Renal cortical epithelial cell (primary cell): ENCODE measurements around the gene ST7. TPM values are rescaled to one million over a fixed set of nuclear protein-coding genes. Genes with fewer than 3 reads are reported as not detected.
"Not testable (repeated sequence)": the region's sequence is repeated elsewhere in the genome, so short reads cannot be mapped to it uniquely, and the experiment has no call there.

Experiments
- DNase-seq: peaks from one replicate; pipeline ENCODE4 v3.0.0-alpha.2; 2011; ENCODE audit warnings: low read depth
- total RNA-seq: library from RNA; depleted of rRNA; stranded (reverse); fragments of >200 nt; gene quantifications from 2 replicates; pipeline ENCODE4 v1.2.3, GENCODE V29; 2014

Gene ST7
- 18.2 and 20.7 TPM in 2 replicates for total RNA-seq

DNA sequence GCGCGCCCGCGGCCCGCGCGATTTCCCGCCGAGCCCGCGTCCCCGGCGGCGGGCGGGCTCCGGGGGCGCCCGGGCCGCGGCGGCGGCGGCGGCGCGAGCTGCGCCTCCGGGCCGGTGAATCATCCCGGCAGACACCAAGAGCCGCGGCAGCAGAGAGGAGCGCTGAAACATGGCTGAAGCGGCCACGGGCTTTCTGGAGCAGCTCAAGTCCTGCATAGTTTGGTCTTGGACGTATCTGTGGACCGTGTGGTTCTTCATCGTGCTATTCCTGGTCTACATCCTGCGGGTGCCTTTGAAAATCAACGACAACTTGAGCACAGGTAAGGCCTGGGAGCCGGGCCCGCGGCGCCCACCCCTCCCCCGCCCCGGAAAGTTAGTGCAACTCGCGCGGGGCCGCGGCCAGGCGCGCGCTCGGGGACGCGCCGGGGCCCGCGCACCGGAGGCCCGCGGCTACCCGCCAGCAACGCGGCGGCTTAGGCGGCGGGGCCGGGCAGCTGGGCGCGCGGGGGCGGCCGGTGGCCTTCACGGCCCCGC is at the start of gene ST7:
Gene ST7 (plus strand): TSS at position 130 of the 534 bp plus-strand sequence. CDS start 40 bp downstream, at position 170.
- DNase-seq: peak; percentile 50

GRCh38 chr7:116906391-116906790 is 46.9 kb upstream of the ST7 start:
- no peak for DNase-seq

DNA sequence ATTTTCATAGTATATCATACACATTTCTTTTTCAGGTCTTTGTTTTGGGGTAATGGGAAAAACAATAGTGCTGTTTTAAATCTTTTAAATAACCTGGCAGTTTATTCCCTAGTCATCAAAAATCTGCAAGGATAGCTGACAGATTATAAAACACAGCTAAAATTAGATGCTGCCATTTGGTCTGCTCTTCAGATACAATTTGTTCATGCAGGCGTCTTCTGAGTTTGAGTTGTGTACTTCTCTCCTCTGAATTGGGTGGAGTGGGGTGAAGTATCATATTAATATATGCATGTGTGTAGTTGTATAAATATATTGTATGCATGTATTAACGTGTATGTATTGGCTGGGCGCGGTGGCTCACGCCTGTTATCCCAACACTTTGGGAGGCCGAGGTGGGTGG is 42.9 kb upstream of the ST7 start:
- DNase-seq: no peak

DNA sequence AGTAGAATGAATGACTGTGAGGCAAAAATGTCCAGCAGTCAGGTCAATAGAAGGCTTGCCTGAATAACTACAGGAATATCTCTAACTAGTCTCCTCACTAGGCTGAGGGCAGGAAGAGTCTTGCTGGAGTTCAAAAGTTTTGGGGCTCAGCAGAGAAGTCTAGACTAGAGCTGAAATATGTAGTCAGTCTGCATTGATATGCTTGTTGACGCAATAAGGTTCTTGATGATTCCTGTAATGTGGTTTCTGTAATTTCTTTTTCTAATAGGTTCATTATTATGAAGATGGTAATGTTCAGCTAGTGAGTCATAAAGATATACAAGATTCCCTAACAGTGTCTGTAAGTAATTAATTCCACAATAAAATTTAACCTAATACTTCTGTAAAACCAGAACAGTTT is 41.5 kb upstream of the ST7 start:
- DNase-seq: no peak

- no peak for DNase-seq
Measured at GRCh38 chr7:116912269-116912909, 40.9 kb upstream of the ST7 start.

GRCh38 chr7:116918704-116919103 is 34.6 kb upstream of the ST7 start:
- DNase-seq: no peak

DNA sequence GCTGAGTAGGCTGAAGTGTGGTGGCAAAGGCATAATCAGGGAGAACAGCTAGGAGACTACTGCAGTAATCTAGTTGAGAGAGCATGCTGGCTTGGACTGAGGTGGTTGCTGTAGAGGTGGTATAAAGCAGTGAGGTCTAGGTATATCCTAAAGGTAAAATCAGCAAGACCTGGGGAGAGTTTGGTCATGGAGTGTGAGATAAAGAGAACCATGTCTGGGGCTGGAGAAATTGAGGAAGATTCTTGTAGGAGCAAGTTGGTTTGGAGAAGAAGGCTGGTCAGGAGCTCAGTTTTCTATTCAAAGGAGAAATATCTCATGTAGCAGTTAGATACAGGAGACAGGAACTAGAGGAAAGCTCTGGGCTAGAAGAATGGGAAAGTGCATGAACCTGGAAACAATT is 32.9 kb upstream of the ST7 start:
- DNase-seq: no peak

DNA sequence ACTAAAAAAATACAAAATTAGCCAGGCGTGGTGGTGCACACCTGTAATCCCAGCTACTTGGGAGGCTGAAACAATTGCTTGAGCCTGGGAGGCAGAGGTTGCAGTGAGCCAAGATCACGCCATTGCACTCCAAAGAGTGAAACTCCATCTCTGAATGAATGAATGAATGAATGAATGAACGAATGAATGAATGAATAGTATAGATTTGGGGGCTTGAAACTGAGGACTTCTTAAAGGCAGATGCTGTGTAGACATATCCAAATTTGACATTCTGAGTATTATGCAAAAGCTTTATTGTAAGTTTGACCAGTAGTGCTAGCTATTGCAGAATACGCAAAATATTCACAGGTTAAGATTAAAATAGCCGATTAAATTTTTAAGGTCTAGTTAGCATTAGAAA is 30.8 kb upstream of the ST7 start:
- no peak for DNase-seq

GRCh38 chr7:116924741-116925140 is 28.6 kb upstream of the ST7 start:
- DNase-seq: peak; percentile 16

DNA sequence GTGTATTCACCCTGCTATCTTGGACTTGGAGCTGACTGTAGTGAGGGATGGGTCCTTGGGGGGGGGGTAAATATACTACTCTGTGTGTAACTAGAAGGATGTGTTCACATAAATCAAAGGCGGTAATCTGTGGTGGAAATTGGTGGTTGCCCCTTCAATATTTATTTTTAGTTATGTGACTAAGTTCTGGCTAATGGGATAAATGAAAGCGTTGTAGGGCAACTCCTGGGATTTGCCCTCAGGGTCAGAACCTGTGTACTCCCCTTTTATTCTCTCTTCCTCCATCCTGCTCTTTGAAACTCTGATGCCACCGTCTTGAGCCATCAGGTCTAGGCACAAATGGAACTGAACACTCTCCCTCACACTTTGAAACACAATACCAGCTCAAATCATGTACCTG is 24.3 kb upstream of the ST7 start:
- no peak for DNase-seq

- peak; percentile 60 for DNase-seq
Measured at GRCh38 chr7:116929914-116930913, 23.1 kb upstream of the ST7 start.

DNA sequence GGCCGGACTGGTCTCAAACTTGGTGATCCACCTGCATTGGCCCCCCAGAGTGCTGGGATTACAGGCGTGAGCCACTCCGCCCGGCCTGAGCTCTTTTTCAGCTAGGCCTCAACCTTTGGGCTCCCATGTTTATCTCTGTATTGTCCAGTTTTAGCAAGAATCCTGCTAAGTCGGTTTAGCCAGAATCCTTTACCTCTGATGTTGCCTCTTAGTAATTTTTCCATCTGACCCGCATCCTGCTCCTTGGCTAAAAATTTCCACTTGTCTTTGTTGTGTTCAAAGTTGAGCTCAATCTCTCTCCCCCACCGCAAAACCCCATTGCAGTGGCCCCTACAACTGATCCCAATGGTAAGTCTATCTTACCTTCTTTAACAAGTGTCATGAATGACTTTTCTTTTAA is 20.7 kb upstream of the ST7 start:
- DNase-seq: no peak

GRCh38 chr7:116933465-116933864 is 19.8 kb upstream of the ST7 start:
- DNase-seq: no peak

GRCh38 chr7:116934580-116934979 is 18.7 kb upstream of the ST7 start:
- DNase-seq: no peak

GRCh38 chr7:116936844-116937243 is 16.5 kb upstream of the ST7 start:
- not testable (repeated sequence) for DNase-seq

GRCh38 chr7:116938678-116939077 is 14.6 kb upstream of the ST7 start:
- DNase-seq: no peak

DNA sequence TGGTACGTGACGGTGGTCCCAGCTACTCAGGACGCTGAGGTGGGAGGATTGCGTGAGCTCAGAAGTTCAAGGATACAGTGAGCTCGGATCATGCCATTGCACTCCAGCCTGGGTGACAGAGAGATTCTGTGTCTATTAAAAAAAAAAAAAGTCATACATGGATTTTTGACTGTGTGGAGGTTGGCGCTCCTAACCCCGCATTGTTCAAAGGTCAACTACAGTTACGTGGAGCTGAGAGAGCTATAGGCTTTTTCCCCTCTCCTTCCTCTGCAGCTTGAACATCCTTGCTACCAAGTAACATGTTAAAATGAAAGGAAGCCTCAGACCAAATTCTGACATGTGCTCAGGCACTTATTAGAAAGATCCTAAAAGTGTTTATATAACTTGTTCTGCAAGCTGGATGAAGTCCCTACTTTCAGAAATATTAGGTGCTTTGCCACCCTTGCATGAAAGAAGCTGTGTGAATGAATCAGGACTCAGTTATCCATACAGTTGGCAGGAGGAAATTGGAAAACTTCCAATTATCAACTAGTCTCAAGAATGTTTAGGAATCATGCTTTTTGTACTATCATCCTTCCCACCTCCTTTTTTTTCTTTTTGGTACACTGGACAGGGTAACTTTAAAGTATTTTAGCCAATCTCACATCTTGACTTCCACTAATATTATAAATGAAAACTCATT is 12.5 kb upstream of the ST7 start:
- DNase-seq: peak; percentile 43

GRCh38 chr7:116942504-116942903 is 10.8 kb upstream of the ST7 start:
- no peak for DNase-seq

GRCh38 chr7:116948934-116949333 is 4.4 kb upstream of the ST7 start:
- no peak for DNase-seq

- DNase-seq: no peak
Measured at GRCh38 chr7:116949941-116950801, 3.1 kb upstream of the ST7 start.

GRCh38 chr7:116950889-116951351 is 2.4 kb upstream of the ST7 start:
- no peak for DNase-seq
